GM18873 (cell line): Measurements from ENCODE around the gene DUSP12.
A peak's percentile ranks its signal among the peaks of the same experiment; 100 is the strongest.

Experiments used
- ATAC-seq: cut with Tn5 transposase; IDR thresholded peaks from one replicate; pipeline ENCODE4 v1.9.1; 2021; ENCODE audit warnings: mild to moderate bottlenecking, moderate library complexity, moderate number of reproducible peaks; ENCODE audit not compliant: unreplicated experiment, low FRiP score

The DUSP12 gene

DNA sequence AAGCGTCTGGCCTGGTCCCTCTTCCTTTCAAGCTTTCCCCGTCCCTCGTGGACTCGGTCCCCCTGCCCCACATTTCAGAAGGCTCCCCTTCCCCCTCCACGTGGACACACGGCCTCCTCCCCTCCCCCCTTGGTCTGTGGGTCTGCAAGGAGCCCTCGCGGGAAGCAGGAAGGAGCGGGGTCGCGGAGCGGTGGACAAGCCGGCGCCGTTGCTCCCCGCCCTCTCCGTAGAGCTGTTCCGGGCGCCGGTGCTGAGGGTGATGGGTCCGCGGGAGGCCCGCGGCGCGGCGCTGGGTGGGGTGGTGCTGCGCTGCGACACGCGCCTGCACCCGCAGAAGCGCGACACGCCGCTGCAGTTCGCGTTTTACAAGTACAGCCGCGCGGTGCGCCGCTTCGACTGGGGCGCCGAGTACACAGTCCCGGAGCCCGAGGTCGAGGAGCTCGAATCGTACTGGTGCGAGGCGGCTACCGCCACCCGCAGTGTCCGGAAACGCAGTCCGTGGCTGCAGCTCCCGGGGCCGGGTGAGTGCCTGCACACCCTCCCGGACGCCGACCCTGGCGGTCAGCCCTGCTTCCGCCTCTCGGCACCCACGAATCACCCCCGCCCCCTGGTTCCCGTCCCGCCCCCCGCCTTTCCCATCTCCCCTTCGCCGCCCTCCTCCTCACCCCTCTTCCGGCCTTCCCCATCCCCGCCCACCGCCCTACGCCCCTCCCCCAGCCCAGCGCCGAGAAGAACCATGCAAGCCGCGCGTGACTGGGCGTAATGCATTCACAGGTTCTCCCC lies 22.9 kb upstream of the DUSP12 start:
- peak; percentile 37 for ATAC-seq

DNA sequence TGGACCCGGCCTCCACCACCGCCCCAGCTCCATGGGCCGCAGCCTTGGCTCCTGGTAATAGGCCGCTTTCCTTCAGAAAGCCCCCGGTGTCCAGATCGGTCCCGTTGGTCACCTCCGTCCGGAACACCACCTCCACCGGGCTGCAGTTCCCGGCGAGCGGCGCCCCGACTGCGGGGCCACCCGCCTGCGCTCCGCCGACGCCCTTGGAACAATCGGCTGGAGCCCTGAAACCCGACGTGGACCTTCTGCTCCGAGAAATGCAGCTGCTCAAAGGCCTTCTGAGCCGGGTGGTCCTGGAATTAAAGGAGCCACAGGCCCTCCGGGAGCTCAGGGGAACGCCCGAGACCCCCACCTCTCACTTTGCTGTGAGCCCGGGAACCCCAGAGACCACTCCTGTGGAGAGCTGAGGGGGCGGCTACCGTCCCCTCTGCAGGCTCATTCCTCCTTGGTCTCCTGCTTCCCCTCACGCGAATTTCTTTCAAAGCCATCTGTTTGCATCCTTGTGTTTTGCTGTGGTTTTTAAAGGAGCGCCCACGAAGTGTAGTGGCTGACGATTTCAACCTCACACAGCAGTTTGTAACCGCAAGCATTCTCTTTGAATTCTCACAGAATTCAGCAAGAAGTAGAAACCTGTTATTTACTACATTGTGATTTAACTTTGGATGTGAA lies 22.2 kb upstream of the DUSP12 start:
- no peak for ATAC-seq

DNA sequence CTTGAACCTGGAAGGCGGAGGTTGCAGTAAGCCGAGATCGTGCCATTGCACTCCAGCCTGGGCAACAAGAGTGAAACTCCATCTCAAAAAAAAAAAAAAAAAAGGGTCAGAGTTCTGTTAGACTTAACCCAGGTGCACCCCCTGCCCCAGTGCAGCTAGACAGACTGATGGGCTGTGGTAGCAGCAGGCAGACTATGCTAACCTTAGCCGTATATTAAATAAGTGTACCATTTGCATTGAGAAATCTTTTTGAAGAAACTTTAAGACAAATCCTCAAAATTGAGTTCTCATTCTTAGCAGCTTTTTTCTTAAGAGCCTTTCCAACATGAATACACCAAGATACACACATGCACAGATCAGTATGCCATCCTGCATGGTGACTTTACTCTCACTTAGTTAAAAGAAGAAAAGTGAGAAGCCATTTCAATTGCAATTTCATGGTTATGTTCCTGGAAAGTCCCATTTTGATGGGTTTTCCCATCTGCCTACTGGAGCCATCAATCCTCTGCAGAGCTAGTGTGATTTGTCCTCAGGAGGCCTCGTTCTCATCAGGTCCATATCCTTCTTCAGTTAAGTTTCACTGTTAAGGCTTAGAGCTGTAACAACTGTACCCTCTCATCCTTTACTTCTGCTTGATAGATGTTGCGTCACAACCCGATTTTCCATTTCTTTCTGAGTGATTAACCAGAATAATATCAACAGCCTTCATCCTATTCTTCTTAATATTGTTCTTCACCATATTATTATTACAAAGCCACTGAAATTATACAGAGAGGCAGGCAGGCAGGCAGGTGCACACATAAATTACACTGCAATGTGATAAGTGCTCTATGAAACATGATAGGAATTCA lies 21.0 kb upstream of the DUSP12 start:
- no peak for ATAC-seq

DNA sequence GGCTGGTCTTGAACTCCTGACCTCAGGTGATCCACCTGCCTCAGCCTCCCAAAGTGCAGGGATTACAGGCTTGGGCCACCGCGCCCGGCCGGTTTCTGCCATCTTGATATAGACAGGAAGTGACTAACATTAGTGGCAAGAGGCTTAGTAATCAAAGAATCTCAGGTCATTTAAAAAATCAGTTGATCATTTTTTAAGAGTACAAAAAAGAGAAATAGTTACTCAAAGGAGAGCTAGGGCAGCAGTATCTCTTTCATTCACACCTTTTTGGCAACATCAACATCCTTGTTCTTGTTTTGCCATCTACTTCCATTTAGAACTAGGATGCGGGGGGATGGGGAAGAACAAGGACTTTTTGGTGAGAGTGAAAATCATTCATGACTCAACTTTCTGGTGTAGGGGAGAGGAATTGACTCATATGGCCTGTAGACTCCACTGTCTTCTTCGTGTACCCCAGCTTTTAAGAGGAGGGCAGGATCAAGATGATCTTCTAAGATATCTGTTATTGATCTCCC lies 19.5 kb upstream of the DUSP12 start:
- ATAC-seq: no peak

DNA sequence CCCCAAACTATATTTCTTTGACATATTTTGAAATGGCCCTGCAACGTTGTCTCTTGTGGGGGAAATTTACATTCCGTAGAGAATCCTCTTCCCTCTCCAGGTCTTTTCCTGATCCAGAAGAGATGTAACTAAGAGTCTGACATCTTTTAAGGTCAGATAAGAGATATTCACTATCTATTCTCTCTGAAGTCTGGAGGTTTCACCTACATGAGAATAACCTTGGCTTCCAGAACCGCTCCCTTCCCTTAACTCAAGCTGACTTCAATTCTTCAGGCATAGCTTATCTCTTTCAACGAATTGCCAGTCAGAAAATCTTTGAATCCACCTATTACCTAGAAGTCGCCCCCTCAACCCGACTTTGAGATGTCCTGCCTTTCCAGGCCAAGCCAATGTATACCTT lies 18.3 kb upstream of the DUSP12 start:
- ATAC-seq: no peak

DNA sequence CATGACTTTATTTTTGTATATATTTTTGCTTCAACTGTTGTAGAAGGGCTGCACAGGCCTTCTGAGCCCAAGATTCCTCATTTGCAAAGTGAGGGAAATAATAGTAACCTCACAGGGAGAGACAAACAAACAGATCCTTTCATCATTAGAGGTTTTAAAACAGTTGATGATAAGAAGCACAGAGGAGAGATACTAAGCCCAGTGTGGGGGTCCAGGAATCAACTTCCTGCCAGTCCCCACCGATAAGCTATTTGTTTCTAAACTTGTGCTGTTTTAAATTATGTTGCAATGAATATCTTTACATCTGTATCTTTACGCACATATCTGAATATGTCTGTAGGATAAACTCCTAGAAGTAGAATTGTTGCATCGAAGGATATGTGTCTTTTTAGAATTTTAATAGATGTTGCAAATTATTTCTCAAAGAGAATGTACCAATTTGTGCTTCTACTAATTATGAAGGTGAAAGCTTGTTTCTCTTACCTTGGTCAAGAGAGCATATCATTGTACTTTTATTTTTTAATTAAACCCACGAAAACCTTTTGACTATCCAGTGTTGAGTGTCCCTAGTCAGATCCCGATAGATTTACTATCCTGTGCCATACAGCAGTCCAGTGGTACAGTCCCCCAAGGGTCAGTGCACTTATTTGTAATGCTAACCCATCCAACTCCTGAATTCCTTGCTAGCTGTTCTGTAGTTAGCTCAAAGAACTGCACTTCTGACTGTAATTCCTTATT lies 17.4 kb upstream of the DUSP12 start:
- no peak for ATAC-seq

DNA sequence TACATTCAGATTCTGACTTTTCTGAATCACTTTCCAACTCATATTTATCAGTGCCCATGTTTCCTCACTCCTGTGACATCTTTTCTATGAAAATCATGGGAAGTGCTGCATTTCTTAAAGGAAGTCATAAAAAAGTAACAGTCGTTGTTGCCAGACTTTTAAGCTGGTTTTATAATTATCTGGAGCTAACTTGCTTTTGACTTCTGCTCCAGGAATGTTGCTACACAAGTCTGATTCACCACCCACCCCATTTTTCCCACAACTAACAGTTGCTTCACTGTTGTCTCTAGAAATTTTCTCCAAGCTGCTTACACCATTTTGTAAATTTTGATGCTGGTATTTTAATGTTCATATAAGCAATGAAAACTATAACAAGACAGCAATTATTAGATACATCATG lies 16.1 kb upstream of the DUSP12 start:
- ATAC-seq: no peak

DNA sequence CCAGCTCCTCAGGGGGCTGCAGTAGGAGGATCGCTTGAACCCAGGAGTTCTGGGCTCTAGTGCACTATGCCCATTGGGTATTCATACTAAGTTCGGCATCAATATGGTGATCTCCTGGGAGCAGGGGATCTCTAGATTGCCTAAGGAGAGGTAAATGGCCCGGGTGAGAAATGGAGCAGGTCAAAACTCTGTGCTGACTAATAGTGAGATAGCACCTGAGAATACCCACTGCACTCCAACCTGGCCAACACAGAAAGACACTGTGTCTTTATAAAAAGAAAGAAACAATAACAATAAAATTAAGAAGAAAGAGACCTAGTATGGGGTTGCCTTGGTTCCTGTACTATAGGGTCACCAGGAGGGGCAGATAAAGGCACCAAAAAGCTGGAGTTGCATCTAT lies 13.7 kb upstream of the DUSP12 start:
- ATAC-seq: no peak

DNA sequence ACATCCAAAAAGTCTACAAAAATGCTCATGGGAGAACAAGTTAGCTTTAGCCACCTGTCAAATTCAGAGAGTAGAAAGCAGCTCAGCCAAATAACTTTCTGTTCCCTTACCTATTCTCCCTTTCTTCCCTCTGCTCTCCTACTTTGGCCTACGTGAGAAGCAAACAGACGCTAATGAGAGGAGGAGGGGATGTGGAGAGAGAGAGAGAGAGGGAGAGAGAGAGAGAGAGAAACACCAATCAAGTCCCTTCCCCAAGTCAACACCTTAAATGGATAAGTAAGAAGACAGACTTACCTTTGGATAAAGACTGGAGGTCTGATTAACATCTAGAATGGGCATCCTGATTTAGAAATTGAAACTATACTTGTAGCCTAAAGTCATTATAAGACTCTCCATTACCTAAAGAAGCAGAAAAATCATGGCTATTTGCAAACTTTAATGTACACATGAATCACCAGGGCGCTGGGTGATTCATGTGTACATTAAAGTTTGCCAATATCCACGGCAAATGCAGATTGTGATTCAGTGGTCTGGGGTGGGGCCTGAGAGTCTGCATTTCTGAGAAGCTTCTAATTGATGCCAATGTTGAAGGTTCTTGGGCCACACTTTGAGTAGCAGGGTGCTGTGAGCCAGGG lies 13.1 kb upstream of the DUSP12 start:
- ATAC-seq: no peak

DNA sequence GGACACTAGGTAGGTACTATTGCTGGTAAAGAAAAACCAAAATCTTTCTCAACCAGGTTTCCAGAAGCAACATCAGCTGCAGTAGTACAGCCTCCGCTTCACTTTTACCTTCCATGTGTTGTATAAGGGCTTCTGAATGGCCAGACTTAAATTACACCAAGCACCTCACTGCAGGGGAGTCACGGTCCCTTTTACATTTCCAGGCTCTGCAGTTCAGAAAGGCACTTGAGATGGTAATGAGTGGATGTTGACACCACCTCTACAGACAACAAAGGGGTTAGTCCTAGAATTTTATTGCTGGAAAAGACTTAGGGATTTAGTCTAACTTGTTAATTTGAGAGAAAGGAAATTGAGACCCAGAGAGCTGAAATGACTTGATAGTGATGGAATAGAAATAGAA lies 12.0 kb upstream of the DUSP12 start:
- ATAC-seq: no peak

DNA sequence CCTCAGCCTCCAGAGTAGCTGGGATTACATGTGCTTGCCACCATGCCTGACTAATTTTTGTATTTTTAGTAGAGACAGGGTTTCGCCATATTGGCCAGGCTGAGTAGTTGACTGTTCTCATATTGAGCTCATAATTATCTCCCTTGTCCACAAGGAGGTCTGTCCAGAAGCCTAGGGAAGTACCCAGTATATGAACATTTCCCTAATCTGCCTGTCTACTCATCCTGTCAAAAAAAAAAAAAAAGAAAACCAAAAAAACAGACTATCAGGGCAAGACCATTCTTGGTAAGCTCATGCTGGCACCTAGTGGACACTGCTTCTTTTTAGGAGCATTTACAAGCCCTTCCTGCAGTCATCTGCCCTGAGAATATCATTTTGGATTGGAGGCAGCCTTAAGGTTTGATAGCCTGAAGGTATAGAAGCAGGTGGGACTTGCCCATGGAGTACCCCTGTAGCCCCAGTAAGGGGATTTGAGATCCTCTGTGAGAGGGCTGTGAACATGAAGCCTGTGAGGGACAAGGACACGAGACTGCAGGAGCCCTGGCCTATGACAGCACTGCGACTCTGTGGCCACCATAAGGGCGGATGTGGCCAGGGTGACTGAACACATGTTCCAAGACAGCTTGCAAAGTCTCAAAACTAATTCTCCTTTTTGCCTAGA lies 10.8 kb upstream of the DUSP12 start:
- peak; percentile 49 for ATAC-seq

DNA sequence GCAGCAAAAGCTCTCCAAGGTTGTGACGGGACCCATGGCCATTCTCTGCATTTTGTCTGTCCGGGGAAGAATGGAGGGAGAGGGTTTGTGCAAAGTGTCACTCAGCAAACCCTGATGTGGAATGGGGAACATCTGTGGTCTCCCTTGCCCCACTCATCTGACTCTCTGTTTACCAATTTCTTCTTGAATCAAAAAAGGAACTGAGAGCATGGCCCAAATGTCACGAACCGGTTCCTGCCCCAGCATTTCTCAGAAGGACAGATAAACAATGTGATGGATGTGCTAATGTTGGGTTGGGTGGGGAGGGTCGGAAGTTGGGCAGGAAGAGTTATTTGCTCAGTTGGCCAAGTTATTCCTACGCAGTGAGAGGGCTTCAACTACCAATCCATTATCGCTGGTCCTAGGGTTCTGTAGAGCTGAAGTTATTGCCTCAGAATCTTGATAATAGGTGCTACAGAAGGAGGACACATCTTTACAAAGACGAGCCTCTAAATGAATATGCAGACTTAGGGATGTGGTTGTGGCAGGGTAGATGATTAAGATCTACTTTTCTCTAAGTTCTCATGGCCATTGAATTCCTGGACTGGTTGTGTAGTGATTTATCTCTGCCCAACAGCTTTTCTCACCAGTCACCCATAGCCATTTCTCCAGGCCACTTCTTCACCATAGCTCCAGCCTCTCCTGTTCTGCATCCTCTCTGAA lies 9.6 kb upstream of the DUSP12 start:
- no peak for ATAC-seq

DNA sequence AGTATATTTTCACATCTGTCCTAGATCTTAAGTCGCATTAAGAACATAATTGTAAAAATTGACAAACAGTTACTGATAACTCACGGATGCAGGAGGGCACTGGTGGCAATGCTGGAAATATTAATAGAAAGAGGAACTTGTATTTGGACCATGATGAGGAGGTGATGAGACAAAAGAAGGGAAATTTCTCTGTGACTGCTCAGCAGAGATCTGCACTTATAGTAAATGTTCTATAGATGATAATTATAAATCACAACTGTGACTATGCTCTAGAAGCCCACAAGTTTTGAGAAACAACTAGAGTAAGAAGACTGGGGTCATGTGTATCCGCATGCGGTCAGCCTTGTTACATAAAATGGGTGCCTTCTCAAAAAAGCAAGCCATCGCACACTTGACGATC lies 8.7 kb upstream of the DUSP12 start:
- no peak for ATAC-seq

DNA sequence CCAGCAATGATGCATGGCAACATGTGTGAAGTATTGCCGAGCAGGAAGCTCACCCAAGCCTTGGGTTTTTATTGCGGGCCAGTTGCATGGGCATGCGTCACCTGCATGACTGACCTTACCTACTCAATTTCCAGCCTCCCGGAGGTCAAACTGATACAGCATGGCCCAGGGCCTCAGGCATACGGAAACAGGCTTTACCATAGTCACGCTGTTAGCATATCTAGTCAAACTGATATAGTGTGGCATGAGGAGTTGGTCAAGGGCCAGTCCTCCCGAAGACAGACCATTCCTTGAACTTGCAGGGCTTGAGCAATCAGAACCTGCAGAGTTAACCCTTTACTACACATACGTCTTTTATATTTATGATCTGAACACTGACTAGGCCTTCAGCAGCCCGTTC lies 6.4 kb upstream of the DUSP12 start:
- no peak for ATAC-seq

DNA sequence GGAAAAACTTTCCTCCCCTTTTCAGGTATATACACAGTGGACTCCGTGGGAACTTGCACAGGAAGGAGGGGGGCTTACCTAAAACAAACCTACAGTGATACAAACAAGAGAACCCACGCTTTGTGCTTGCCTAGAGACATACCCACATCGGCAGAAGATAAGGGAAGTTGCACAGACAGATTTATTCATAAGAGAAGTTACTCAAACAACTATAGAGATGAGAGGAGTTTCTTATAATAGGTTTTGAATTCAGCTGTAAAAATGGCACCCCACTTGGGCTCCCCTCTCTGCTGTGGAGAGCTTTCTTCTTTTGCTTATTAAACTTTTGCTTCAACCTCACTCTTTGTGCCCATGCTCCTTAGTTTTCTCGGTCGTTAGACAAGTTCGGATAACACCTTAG lies 1.8 kb upstream of the DUSP12 start:
- ATAC-seq: no peak

DNA sequence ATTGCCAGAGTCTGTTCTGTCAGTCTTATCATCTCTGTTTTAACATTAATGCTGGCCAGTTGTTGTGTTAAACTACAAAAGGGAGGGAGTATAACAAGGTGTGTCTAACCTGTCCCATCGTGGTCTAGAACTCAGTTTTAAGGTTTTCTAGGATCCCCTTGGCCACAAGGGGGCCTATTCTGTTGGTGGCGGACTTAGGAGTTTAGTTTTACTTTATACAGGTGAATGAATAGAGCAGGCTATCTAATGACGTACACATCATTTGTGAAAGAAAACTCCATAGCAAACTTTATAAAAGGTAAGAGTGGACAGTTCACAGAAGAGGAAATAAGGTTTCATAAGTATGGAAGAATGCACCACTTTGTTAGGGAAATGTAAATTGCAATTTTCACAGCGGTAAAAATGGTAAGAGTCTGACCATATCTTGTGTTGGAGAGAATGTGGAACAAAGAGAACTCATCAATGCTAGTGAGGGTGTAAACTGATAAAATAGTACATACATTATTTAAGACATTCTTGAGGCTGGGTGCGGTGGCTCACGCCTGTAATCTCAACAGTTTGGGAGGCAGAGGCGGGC lies 14.0 kb downstream of the DUSP12 start:
- ATAC-seq: no peak

DNA sequence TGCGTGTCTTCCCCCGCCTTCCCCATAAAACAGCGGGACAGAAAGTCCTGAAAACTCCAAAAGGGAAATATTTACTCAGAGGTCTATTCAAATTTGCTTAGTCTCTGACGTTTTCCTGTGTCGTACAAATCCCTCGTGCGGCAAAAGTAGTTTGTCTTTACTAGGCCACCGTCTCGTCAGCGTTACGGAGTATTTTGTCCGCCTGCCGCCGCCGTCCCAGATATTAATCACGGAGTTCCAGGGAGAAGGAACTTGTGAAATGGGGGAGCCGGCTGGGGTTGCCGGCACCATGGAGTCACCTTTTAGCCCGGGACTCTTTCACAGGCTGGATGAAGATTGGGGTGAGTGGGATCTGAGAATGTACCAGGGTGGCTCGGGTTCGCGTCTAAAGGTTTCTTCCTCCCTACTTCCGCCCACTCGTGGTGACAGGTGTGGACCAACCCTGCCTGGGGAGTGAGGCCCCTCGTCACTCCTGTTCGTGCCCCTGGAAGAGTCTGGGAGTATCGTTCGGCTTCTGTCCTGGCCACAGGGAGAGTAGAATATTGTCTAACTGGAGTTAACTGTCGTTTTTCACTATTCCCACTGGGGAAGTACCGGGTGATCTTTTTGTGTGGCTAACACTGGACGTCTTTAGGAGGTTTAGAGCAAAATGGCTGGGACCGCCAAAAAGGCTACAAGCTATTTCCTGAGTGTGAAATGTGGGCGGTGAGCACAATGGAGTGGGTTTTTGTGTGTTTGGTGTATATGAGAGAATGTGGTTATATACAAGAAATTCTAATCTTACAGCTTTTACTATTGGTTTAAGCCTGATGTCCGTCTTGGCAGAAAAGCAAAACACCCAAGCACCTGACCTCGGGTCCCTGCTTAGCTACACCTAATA lies 16.8 kb downstream of the DUSP12 start, which contains the start of gene ATF6:
Gene ATF6, plus strand, starts transcription at position 219 of the 880 bp plus-strand sequence. Its CDS starts 41 bp downstream, at position 260.
- ATAC-seq: peak; percentile 61
